ENCODE measurements around the gene EXOG. TPM values are rescaled to one million over a fixed set of nuclear protein-coding genes. Genes with fewer than 3 reads are reported as not detected.

Gene EXOG
- total RNA-seq, 2 donors from 2014 or later: 10.5 to 13.5 TPM

GRCh38 chr3:38536671-38537070, 40.5 kb downstream of the EXOG start:
- WGBS, 2 donors: 80 to 82% methylated on average over 3 of the region's 3 CpGs
- no peak for TF ChIP-seq CTCF (IDR thresholded peaks at IDR 0.05)
- no peak for TF ChIP-seq POLR2A (IDR thresholded peaks at IDR 0.05)
- no peaks in the 10 kb centered on the region for H3K36me3 ChIP-seq (replicated peaks in 1 of 2; ENCODE audit: insufficient read depth in 1 of 2, low read depth in 2 of 2)
- ATAC-seq (no peak), DNase-seq (no peak)
- H3K4me3 ChIP-seq: no peak overlapping the region
- intact Hi-C loops (cut with DNase I): no loop called here
- no peak overlapping the region for H3K27ac ChIP-seq
- H3K4me1 ChIP-seq: no peaks in the 10 kb centered on the region
- H3K9me3 ChIP-seq: no peaks in the 10 kb centered on the region
- no peaks in the 10 kb centered on the region for H3K27me3 ChIP-seq

GRCh38 chr3:38538773-38539353, 42.7 kb downstream of the EXOG start:
- intact Hi-C loops (cut with DNase I): no loop called here
- Histone ChIP-seq H3K27me3 (no peaks in the 10 kb centered on the region), H3K27ac (no peak overlapping the region), H3K9me3 (no peaks in the 10 kb centered on the region), H3K36me3 (replicated peaks in 1 of 2; ENCODE audit: insufficient read depth in 1 of 2, low read depth in 2 of 2) (no peaks in the 10 kb centered on the region), H3K4me3 (no peak overlapping the region), H3K4me1 (no peaks in the 10 kb centered on the region)
- ATAC-seq: no peak
- TF ChIP-seq POLR2A (IDR thresholded peaks at IDR 0.05) (no peak), CTCF (IDR thresholded peaks at IDR 0.05) (no peak)
- DNase-seq: no peak
- WGBS, 2 donors: 73 to 88% methylated on average over 8 of the region's 8 CpGs

GRCh38 chr3:38541806-38542205, 45.7 kb downstream of the EXOG start:
- no peaks in the 10 kb centered on the region for H3K4me1 ChIP-seq
- no peak for DNase-seq
- no peaks in the 10 kb centered on the region for H3K9me3 ChIP-seq
- ATAC-seq: no peak
- H3K36me3 ChIP-seq (replicated peaks in 1 of 2; ENCODE audit: insufficient read depth in 1 of 2, low read depth in 2 of 2): no peaks in the 10 kb centered on the region
- TF ChIP-seq CTCF (IDR thresholded peaks at IDR 0.05): no peak
- TF ChIP-seq POLR2A (IDR thresholded peaks at IDR 0.05): no peak
- H3K27ac ChIP-seq: no peak overlapping the region
- WGBS, 2 donors: 81 to 83% methylated on average over 9 of the region's 9 CpGs
- intact Hi-C loops (cut with DNase I): no loop called here
- no peaks in the 10 kb centered on the region for H3K27me3 ChIP-seq
- H3K4me3 ChIP-seq: no peak overlapping the region

GRCh38 chr3:38542401-38543298, 46.5 kb downstream of the EXOG start:
- Histone ChIP-seq H3K9me3 (no peaks in the 10 kb centered on the region), H3K4me1 (no peaks in the 10 kb centered on the region), H3K4me3 (no peak overlapping the region), H3K27ac (no peak overlapping the region), H3K36me3 (replicated peaks in 1 of 2; ENCODE audit: insufficient read depth in 1 of 2, low read depth in 2 of 2) (no peaks in the 10 kb centered on the region), H3K27me3 (no peaks in the 10 kb centered on the region)
- ATAC-seq: no peak
- intact Hi-C loops (cut with DNase I): no loop called here
- WGBS, 2 donors: 41 to 53% methylated on average over 4 to 16 of the region's 16 CpGs
- TF ChIP-seq POLR2A (IDR thresholded peaks at IDR 0.05) (no peak), CTCF (IDR thresholded peaks at IDR 0.05) (no peak)
- no peak for DNase-seq
